Muscle of leg (tissue), 11 donors: ENCODE results near the gene ZCCHC14. TPM values are rescaled to one million over a fixed set of nuclear protein-coding genes. Genes with fewer than 3 reads are reported as not detected.
"Not testable (repeated sequence)": the region's sequence is repeated elsewhere in the genome, so short reads cannot be mapped to it uniquely, and the experiment has no call there.

Source experiments
- DNase-seq: peaks from one replicate; pipeline ENCODE4 v3.0.0; 2013
- H3K27ac ChIP-seq: one replicate; pipeline ENCODE4 v1.5.1; 2013; ENCODE audit warnings: mild to moderate bottlenecking, low read length, control low read depth
- H3K27me3 ChIP-seq: one replicate; pipeline ENCODE4 v1.6.1; 2013; ENCODE audit warnings: low read length; ENCODE audit not compliant: control insufficient read depth, insufficient read depth
- H3K36me3 ChIP-seq: one replicate; pipeline ENCODE4 v1.6.1; 2013; ENCODE audit warnings: low read length; ENCODE audit not compliant: control insufficient read depth, insufficient read depth
- H3K4me1 ChIP-seq: one replicate; pipeline ENCODE4 v1.6.1; 2013; ENCODE audit warnings: low read length; ENCODE audit not compliant: control insufficient read depth, insufficient read depth
- H3K4me3 ChIP-seq: one replicate; pipeline ENCODE4 v1.5.1; 2013; ENCODE audit warnings: low read length, control low read depth
- H3K9me3 ChIP-seq: replicated peaks from 2 replicates; pipeline ENCODE4 v1.6.1; 2013; ENCODE audit warnings: low read depth, low read length; ENCODE audit not compliant: control insufficient read depth
- WGBS: methylation state at CpG from one replicate; pipeline ENCODE4 v1.1.5; 2013; ENCODE audit warnings: missing lambda C conversion rate; ENCODE audit not compliant: insufficient coverage; 5-methylcytosine and 5-hydroxymethylcytosine counted together
- polyA plus RNA-seq, 8 donors: library from polyadenylated mRNA; unstranded; fragments of 120-200 nt; gene quantifications; one replicate each; pipeline versions ENCODE4 v1.2.1 to v1.2.3, GENCODE V29; 2013; ENCODE audit warnings: inconsistent platforms in 1 of 8, low replicate concordance in 1 of 8; ENCODE audit not compliant: insufficient read length in 8 of 8, insufficient read depth in 1 of 8
- total RNA-seq: library from RNA; stranded (reverse); fragments of 120-200 nt; gene quantifications from one replicate; pipeline ENCODE4 v1.2.4, GENCODE V29; 2013

Gene ZCCHC14
- total and polyA plus RNA-seq, 9 donors: 10.1 to 23.2 (median 17.3) TPM

DNA sequence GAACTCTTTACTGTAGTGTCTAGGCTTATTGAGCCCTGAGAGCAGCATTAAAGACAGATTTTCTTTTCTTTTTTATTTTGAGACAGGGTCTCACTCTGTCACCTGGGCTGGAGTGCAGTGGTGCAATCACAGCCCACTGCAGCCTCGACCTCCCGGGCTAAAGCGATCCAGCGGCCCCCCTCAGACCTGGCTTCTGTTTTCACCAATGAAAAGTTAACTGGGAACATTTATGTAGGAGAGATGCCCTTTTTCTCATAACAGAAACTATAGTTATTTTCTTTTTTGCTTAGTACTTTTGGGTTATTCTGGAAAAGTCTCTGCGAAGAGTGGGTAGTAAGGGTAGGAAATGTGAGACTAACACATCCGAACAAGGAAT is 99.2 kb downstream of the ZCCHC14 start:
- Histone ChIP-seq H3K27ac (no peak overlapping the region), H3K9me3 (no peaks in the 10 kb centered on the region), H3K36me3 (peaks cover 2% of the 10 kb centered on the region), H3K4me1 (peaks cover 18% of the 10 kb centered on the region), H3K27me3 (no peaks in the 10 kb centered on the region), H3K4me3 (no peak overlapping the region)
- DNase-seq: no peak
- no CpG with 5 or more reads among the region's 6 CpGs for WGBS

GRCh38 chr16:87392821-87393679 is 99.8 kb downstream of the ZCCHC14 start:
- H3K4me1 ChIP-seq: peaks cover 19% of the 10 kb centered on the region
- DNase-seq: peak; percentile 67

DNA sequence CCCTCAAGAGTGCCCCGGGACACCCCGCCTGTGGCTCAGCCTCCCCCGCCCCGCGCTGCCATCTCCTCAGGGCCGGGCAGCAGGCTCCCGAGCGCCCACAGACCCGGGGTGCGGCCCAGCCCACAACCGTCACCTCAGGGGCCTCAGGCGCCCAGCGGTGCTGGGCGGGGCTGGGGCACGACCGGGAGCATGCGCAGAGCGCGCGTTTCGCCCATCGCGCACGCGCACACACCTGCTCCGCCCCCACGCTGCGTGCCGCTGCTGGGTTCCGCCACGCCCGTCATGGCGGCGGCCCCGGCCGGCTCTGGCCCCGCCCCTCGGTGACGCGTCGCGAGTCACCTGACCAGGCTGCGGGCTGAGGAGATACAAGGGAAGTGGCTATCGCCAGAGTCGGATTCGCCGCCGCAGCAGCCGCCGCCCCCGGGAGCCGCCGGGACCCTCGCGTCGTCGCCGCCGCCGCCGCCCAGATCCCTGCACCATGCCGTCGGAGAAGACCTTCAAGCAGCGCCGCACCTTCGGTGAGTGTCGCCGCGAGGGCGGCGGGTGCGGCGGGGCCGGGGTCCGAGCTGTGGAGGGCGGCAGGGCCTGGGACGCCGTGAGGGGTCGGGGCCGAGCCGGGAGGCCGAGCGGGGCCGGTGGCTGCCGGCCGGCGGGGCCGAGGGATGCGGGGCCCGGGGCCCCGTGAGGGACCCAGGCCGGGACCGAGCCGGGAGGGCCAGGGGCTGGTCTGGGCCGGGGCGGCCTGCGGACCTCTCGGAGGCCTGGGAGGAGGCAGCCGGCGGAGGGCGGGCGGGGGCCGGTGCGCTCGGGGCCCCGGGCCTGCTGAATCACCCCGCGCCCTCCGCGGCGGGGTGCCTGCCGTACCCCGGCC is 100.6 kb downstream of the ZCCHC14 start, which contains the start of gene MAP1LC3B:
Gene MAP1LC3B, plus strand, starts transcription at position 387 of the 871 bp plus-strand sequence. Its CDS starts 92 bp downstream, at position 479.
- Histone ChIP-seq H3K4me3 (peak within 1 kb of the TSS; percentile 80), H3K36me3 (no peaks in the 10 kb centered on the region), H3K4me1 (peaks cover 28% of the 10 kb centered on the region), H3K27ac (peak within 1 kb of the TSS; percentile 93), H3K9me3 (no peaks in the 10 kb centered on the region), H3K27me3 (no peaks in the 10 kb centered on the region)
- under 1% methylated on average over 111 of the region's 113 CpGs for WGBS
- peak; percentile 98 for DNase-seq

More at GRCh38 chr16:87392821-87393679, 99.8 kb downstream of the ZCCHC14 start:
- Histone ChIP-seq H3K9me3 (no peaks in the 10 kb centered on the region), H3K4me3 (peak overlapping the region; percentile 71), H3K27ac (peak overlapping the region; percentile 63), H3K27me3 (no peaks in the 10 kb centered on the region), H3K36me3 (no peaks in the 10 kb centered on the region)
- under 1% methylated on average over 31 of the region's 53 CpGs for WGBS

DNA sequence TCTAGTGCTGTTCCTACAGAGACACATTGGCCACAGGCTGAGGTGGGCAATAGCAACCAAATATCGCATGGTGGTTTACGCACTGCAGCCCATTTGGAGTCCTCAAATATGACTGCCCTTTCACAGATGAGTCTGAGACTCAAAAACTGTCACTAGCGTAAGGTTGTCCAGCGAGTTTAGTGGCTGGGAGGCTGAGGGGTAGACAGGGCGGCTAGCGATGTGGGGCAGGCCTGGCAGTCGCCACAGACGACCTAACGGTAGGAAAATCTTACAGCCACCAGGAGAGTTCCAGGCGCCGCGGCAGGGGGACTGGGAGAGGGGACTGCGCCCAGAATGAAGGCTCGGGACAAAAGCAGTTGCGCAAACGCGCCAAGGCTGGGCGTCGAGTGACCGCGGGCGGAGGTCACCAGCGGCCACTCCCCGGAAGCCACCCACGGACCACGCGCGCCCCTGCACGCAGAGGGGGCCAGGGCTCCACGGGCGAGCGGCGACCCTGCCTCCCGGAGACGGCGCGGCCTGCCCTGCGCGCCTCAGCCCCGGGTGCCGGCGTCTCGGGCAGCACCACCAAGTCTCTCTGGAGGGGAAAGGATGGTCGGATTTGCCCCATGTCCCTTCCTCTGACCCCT is 101.4 kb downstream of the ZCCHC14 start:
- 6% methylated on average over 37 of the region's 44 CpGs for WGBS
- Histone ChIP-seq H3K9me3 (no peaks in the 10 kb centered on the region), H3K27ac (peak overlapping the region; percentile 93), H3K36me3 (no peaks in the 10 kb centered on the region), H3K27me3 (no peaks in the 10 kb centered on the region), H3K4me1 (peaks cover 32% of the 10 kb centered on the region), H3K4me3 (peak overlapping the region; percentile 80)
- DNase-seq: peak; percentile 66

DNA sequence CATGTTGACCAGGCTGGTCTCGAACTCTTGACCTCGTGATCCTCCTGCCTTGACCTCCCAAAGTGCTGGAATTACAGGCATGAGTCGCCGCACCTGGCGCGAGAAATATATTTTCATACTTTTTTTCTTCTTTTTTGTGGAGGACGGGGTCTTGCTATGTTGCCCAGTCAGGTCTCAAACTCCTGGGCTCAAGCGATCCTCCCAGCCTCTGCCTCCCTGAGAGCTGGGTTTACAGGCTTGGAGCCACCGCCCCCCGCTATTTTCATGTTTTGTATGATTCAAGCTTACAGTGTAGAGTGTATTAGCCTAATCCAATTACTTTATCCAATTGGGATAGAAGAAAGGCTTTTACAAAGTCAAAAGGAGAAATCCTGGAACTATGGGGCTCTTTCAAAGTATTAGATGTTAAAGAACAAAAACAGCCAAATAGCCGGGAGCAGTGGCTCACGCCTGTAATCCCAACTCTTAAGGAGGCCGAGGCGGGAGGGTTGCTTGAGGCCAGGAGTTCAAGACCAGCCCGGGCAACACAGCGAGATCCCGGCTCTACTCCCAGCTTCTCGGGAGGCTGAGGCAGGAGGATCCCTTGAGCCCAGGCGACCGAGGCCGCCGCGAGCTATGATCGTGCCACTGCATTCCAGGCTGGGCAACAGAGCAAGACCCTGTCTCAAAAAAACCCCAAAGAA is 102.0 kb downstream of the ZCCHC14 start:
- Histone ChIP-seq H3K4me1 (peaks cover 32% of the 10 kb centered on the region), H3K27ac (peak overlapping the region; percentile 93), H3K9me3 (no peaks in the 10 kb centered on the region), H3K36me3 (no peaks in the 10 kb centered on the region), H3K27me3 (no peaks in the 10 kb centered on the region), H3K4me3 (peak overlapping the region; percentile 80)
- DNase-seq: no peak
- 94% methylated on average over 21 of the region's 24 CpGs for WGBS

- DNase-seq, H3K27ac ChIP-seq: not testable (repeated sequence)
Observed at GRCh38 chr16:87389914-87390313, 102.9 kb downstream of the ZCCHC14 start.

GRCh38 chr16:87389245-87389644 is 103.6 kb downstream of the ZCCHC14 start:
- no peak overlapping the region for H3K4me3 ChIP-seq
- H3K27ac ChIP-seq: peak overlapping the region; percentile 99
- no peak for DNase-seq
- 60% methylated on average over 1 of the region's 5 CpGs for WGBS
- no peaks in the 10 kb centered on the region for H3K36me3 ChIP-seq
- peaks cover 35% of the 10 kb centered on the region for H3K4me1 ChIP-seq
- no peaks in the 10 kb centered on the region for H3K27me3 ChIP-seq
- H3K9me3 ChIP-seq: no peaks in the 10 kb centered on the region

More at GRCh38 chr16:87389914-87390313, 102.9 kb downstream of the ZCCHC14 start:
- H3K27me3 ChIP-seq, H3K36me3 ChIP-seq, H3K4me3 ChIP-seq, H3K9me3 ChIP-seq: not testable (repeated sequence)
- 87% methylated on average over 3 of the region's 9 CpGs for WGBS
- H3K4me1 ChIP-seq: peaks cover 32% of the 10 kb centered on the region

- Histone ChIP-seq H3K27ac (peak overlapping the region; percentile 99), H3K27me3 (no peaks in the 10 kb centered on the region), H3K36me3 (no peaks in the 10 kb centered on the region), H3K9me3 (no peaks in the 10 kb centered on the region), H3K4me3 (peak overlapping the region; percentile 23), H3K4me1 (peaks cover 33% of the 10 kb centered on the region)
- no CpG with 5 or more reads among the region's 1 CpG for WGBS
- no peak for DNase-seq
Observed at GRCh38 chr16:87388818-87389134, 104.0 kb downstream of the ZCCHC14 start.

- peak; percentile 100 for DNase-seq
- Histone ChIP-seq H3K36me3 (no peaks in the 10 kb centered on the region), H3K9me3 (no peaks in the 10 kb centered on the region), H3K27ac (peak overlapping the region; percentile 99), H3K27me3 (no peaks in the 10 kb centered on the region), H3K4me3 (peak overlapping the region; percentile 25), H3K4me1 (peaks cover 28% of the 10 kb centered on the region)
- 4% methylated on average over 11 of the region's 18 CpGs for whole genome bisulfite sequencing
Observed at GRCh38 chr16:87387942-87388817, 104.6 kb downstream of the ZCCHC14 start.
